GM18511 (cell line): ENCODE results near the gene ERICH3.
"Not testable (repeated sequence)": the region's sequence is repeated elsewhere in the genome, so short reads cannot be mapped to it uniquely, and the experiment has no call there.

ENCODE experiments used
- ATAC-seq: cut with Tn5 transposase; IDR thresholded peaks from one replicate; pipeline ENCODE4 v1.9.1; 2021; ENCODE audit warnings: mild to moderate bottlenecking, moderate library complexity; ENCODE audit not compliant: unreplicated experiment

The ERICH3 gene

DNA sequence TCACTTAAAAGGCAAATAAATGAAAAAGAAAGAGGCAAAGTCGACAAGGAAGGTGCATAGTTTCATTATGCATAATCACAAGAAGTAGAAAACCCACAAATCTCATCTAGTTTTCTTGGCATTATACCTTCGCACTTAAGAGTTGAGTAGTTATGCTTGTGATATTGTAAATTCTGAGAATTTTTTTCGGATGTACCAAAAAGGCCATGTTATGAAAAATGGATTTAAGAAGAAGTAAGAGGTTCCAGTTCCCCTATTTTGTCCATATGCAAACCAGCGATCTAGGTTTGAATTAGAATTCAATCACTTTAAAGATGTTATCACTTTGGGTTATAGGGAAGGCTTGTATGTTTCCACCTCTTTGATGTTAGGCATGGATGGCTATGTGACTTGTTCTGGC lies 7.9 kb upstream of the ERICH3 start:
- peak; percentile 93 for ATAC-seq

DNA sequence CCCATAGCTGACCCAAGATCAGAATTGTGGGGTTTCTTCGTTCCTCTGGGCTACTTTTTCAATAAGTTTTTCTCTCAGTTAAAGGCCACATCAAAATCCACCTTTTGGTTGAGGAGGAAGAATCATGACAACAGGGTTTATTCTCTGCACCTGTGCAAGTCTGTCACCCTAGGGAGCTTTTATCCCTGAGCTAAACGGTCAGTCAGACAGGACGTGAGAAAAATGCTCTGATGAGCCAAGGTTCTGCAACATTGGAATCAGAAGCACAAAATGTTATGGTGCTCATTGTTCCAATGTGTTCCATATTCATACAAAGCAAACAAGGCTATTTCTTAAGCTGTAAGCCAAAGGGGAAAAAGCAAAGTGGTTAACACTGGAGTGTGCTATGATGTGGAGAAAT lies 7.4 kb upstream of the ERICH3 start:
- ATAC-seq = peak; percentile 48

DNA sequence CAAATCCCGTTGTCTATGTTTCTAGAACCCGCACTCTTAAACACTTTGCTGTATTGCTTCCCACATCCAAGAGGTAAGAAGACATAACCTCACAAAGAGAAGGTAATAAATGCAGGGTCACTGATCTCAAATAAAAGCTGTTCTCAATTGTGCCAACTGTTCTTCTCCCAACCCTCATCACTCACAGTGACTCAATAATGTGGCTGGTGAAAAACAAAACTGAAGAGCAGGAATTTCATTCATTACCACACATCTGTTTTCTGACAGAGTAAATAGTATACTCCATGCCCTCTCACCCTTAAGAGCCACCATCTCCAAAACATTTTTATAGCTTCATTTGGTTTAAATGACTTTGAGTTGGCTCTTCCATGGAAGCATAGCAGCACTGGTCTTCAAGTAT lies 6.2 kb upstream of the ERICH3 start:
- ATAC-seq = no peak

- ATAC-seq = no peak
Measured at GRCh38 chr1:74677926-74678325, 4.3 kb upstream of the ERICH3 start.

GRCh38 chr1:74674278-74675048 lies 871 bp upstream of the ERICH3 start:
- peak; percentile 36 for ATAC-seq

DNA sequence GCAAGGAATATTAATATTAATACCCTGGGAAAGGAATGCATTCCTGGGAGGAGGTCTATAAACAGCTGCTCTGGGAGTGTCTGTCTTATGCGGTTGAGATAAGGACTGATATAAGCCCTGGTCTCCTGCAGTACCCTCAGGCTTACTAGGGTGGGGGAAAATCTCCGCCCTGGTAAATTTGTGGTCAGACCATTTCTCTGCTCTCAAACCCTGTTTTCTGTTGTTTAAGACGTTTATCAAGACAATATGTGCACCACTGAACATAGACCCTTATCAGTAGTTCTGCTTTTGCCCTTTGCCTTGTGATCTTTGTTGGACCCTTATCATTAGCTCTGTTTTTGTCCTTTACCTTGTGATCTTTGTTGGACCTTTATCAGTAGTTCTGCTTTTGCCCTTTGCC lies 2.7 kb downstream of the ERICH3 start:
- not testable (repeated sequence) for ATAC-seq

- ATAC-seq = no peak
Measured at GRCh38 chr1:74654708-74655107, 18.9 kb downstream of the ERICH3 start.

GRCh38 chr1:74652711-74653139 lies 20.9 kb downstream of the ERICH3 start:
- peak; percentile 98 for ATAC-seq

DNA sequence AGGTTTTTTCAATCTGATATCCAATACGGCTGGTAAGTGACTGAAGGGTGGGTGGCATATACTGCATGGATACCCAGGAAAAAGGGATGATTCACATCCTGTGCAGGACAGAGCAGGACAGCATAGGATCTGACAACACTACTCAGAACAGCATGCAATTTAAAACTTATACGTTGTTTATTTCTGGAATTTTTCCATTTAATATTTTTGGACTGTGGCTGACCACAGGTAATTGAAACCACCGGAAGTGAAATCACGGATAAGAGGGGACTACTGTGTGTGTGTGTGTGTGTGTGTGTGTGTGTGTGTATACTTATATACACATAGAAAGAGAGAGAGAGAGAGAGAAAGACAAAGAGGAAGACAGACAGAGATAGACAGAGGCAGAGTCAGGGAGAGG lies 23.0 kb downstream of the ERICH3 start:
- no peak for ATAC-seq

GRCh38 chr1:74641876-74642275 lies 31.7 kb downstream of the ERICH3 start:
- no peak for ATAC-seq

GRCh38 chr1:74641161-74641560 lies 32.4 kb downstream of the ERICH3 start:
- ATAC-seq = no peak

GRCh38 chr1:74637296-74637695 lies 36.3 kb downstream of the ERICH3 start:
- ATAC-seq = no peak

GRCh38 chr1:74629283-74629682 lies 44.3 kb downstream of the ERICH3 start:
- no peak for ATAC-seq

DNA sequence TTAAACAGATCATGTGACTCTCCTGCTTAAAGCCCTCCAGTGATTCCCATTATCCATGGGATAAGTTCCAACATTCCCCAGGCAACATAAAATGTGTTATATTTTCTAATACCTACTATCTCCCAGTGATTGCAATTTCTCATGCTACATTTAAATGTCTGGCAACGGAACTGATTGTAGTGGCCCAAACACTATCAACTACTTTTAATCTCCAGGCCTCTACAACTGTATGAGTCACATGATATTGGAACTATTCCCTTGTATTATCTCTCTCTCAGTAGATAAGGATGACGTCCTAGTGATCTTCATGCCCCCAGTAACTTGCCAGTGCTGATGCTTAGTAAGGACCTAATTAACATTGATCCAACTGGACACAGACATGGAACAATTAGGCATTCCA lies 49.9 kb downstream of the ERICH3 start:
- ATAC-seq = no peak

GRCh38 chr1:74620242-74620641 lies 53.4 kb downstream of the ERICH3 start:
- ATAC-seq = no peak

DNA sequence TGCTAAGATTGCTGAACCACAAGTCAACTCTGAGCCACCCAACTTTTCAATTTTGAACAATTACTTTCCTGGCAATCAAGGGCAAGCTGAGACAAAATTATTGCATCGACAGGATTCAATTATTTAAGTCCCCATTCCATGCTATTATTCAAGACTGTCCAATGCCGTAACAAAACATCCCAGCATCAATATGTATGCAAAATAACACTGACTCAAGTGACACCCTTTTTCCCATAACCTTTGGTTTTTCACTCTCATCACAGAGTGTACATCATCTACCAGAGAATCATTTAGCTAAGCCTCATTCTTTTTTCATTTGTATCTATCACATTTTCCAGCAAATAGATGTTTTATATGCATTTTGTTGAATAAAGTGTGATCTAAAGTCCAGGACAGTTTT lies 54.6 kb downstream of the ERICH3 start:
- no peak for ATAC-seq

DNA sequence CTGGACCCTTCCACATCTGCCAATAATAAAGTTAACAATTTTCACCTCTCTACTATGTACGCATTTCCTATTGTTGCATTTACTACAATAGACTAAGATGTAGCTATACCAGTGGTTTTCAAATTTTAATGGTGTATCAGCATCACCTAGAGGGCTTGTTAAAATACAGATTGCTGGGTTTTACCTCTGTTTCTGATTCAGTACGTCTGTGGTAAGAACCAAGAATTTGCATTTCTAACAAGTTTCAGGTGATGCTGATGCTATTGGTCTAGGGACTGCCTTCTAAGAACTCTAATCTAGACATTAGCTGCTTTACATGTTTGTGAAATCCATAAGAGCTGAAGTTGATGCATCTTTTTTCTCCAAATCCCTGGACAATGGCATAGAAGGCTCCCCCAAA lies 59.7 kb downstream of the ERICH3 start:
- ATAC-seq = peak; percentile 59

GRCh38 chr1:74611887-74612286 lies 61.7 kb downstream of the ERICH3 start:
- no peak for ATAC-seq

DNA sequence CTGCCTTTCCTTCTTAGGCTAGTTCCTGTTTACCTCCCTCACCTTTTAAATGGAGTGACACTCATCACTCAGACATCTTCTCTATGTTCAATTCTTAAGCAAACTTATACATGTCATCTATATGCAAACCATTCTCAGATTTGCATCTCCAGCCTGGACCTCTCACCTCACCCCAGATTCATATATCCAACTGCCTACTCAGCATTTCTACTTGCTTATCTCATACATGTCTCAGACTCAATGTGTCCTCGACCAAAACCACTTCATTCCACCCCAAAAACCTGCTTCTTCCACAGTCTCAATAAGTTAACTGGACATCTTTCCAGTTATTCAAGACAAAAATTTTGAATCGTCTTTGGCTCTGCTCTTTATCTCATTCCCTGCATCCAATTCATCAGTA lies 62.6 kb downstream of the ERICH3 start:
- ATAC-seq = no peak

GRCh38 chr1:74609810-74610371 lies 63.7 kb downstream of the ERICH3 start:
- ATAC-seq = no peak

DNA sequence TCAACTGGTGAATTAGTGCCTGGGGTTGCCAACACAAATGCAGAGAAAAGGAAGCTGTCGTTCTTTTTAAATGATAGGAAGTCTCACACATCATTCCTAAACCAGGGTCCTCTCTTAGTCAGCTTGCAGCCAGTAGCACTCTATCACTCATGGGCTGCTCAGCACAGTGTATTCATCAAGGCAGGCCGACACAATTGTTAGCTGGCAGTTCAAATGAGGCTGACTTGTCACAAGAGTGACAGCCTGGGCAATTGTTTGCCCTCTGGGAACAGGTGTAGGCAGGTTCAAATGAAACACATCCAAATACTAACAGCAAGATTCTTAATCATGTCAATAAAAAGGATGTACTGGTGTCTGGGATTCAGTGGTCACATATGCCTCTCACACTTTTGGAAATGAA lies 76.9 kb downstream of the ERICH3 start:
- no peak for ATAC-seq
